Measurements from ENCODE around the gene LOC101059915.
"Not testable (repeated sequence)": the region's sequence is repeated elsewhere in the genome, so short reads cannot be mapped to it uniquely, and the experiment has no call there.

The LOC101059915 gene

DNA sequence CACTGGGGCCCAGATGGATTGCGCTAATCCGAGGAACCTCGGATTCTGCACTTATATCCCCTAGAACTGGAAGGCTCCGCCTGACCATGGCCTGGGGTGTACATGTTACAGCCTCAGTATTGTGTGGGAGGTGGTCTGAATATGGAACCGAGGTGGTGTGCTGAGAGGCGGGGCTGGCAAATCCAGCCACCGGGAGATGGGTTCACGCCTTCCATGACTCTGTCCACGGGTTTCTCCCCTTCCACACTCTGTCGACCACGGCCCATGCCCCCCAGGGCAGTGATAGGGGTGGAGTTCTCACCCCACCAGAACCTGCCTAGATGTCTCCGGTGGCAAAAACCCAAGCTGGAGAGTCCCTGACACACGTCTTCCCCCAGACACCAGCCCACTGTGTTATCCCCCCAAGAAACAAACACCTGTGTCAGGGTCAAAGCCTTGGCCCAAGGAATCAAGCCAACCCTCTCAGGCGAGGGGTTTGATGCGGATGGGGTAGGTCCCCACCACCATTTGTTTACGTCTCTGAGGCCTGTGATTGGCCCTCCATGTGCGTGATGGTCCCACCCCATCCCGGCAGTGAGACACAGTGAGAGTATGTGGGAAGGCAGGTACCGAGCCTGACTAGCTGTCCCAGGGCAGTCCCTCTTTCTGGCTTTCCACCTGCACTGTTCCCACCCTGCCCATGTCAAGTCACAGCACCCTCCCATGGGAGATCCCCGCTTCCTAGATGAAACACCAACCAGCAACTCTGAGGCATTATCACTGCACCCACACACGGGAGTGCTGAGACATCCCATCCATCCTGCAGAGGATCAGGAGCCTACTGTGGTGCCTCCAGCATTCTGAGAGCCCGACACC is 6.6 kb upstream of the LOC101059915 start:
- CTCF ChIA-PET = no interaction called here
- POLR2A ChIA-PET = no interaction called here
- no peak for DNase-seq (ENCODE audit: extremely low spot score)
- TF ChIP-seq HDGF (IDR thresholded peaks at IDR 0.05; ENCODE audit: borderline replicate concordance) = no peak
- no peak for TF ChIP-seq LEF1 (IDR thresholded peaks at IDR 0.05; ENCODE audit: borderline replicate concordance)
- TF ChIP-seq SP1 (IDR thresholded peaks at IDR 0.05) = no peak
- TF ChIP-seq FOXA1 (IDR thresholded peaks at IDR 0.05) = no peak
- TF ChIP-seq SUZ12 (IDR thresholded peaks at IDR 0.05) = no peak
- no peak for TF ChIP-seq ARNT (IDR thresholded peaks at IDR 0.05)
- no peak for TF ChIP-seq CTBP1 (IDR thresholded peaks at IDR 0.05; ENCODE audit: borderline replicate concordance)
- no peak for TF ChIP-seq ELF4 (IDR thresholded peaks at IDR 0.05)
- TF ChIP-seq, protein P1, sequence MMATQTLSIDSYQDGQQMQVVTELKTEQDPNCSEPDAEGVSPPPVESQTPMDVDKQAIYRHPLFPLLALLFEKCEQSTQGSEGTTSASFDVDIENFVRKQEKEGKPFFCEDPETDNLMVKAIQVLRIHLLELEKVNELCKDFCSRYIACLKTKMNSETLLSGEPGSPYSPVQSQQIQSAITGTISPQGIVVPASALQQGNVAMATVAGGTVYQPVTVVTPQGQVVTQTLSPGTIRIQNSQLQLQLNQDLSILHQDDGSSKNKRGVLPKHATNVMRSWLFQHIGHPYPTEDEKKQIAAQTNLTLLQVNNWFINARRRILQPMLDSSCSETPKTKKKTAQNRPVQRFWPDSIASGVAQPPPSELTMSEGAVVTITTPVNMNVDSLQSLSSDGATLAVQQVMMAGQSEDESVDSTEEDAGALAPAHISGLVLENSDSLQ (IDR thresholded peaks at IDR 0.05) = no peak
- TF ChIP-seq NFRKB (IDR thresholded peaks at IDR 0.05) = no peak
- no peak for TF ChIP-seq ZNF384 (IDR thresholded peaks at IDR 0.05)
- no peak for TF ChIP-seq FOXM1 (IDR thresholded peaks at IDR 0.05; ENCODE audit: borderline replicate concordance)
- TF ChIP-seq FOXK2 (IDR thresholded peaks at IDR 0.05) = no peak
- TF ChIP-seq BHLHE40 (IDR thresholded peaks at IDR 0.05; ENCODE audit: borderline replicate concordance) = no peak

DNA sequence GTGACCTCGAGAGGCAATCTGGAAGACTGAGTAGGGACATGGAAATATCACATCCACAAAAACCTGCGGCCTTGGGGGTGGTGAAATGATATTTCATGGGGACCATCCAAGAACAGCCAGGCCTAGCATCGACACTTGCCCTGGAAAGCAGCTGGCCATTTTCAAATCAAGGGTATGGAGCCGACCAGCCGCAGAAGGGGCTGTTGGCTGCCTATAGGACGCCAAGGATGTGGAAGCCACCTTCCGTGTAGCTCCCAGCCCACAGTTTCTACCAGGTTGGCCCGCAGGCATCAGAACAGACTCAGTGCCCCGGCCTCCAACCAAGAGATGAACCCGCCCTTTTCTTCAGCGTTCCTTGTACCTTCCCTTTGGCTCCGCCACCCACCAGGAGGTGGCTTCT is 5.4 kb upstream of the LOC101059915 start:
- no peak for TF ChIP-seq CTBP1 (IDR thresholded peaks at IDR 0.05; ENCODE audit: borderline replicate concordance)
- TF ChIP-seq FOXK2 (IDR thresholded peaks at IDR 0.05) = no peak
- no peak for TF ChIP-seq BHLHE40 (IDR thresholded peaks at IDR 0.05; ENCODE audit: borderline replicate concordance)
- TF ChIP-seq ELF4 (IDR thresholded peaks at IDR 0.05) = no peak
- no peak for TF ChIP-seq FOXA1 (IDR thresholded peaks at IDR 0.05)
- TF ChIP-seq, protein P1 (IDR thresholded peaks at IDR 0.05) = no peak
- TF ChIP-seq FOXM1 (IDR thresholded peaks at IDR 0.05; ENCODE audit: borderline replicate concordance) = no peak
- TF ChIP-seq ZNF384 (IDR thresholded peaks at IDR 0.05) = no peak
- TF ChIP-seq L3MBTL2 (conservative IDR thresholded peaks at IDR 0.05) = no peak
- no peak for TF ChIP-seq ARNT (IDR thresholded peaks at IDR 0.05)
- no peak for TF ChIP-seq TARDBP (IDR thresholded peaks at IDR 0.05)
- no peak for TF ChIP-seq SP1 (IDR thresholded peaks at IDR 0.05)
- ChIA-PET CTCF (no interaction called here), POLR2A (no interaction called here)
- DNase-seq (ENCODE audit: extremely low spot score) = no peak

DNA sequence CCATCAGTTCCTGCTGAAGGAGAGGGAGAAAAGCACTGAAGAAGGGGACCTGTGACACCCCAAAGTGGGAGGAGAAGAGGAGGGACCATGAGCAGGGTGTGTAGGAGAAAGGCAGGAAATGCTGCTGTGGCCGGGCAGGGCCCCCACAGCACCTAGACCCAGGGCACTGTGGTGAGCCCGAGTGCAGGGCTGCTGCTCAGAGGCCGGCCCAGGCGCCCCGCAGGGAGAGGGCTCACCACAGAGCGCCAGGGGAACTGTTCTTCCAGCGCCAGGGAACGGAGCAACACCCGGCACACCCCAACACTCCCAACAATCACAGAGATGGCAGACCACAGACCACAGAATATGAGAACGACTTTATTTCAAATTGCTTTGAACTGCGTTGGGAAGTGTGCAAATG is 4.7 kb upstream of the LOC101059915 start:
- DNase-seq (ENCODE audit: extremely low spot score); POLR2A ChIA-PET; CTCF ChIA-PET: not testable (repeated sequence)

DNA sequence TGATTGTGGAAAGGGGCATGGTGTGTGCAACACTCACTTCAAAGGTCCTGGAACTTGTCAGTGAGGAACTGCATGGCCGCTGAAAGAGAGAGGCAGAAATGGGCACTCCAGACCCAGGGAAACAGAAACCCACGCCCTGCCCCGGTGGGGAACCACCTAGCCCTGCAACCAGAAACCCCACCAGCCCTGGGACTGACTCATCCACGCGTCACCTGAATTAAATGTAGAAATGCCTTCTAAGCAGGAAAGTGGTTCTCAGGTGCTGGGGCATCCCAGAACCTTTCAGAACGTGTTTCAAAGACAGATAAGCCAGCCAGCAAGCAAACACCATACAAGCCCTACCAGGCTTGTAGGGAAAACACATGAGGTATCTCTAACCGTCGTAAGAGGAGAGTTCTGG is 4.1 kb upstream of the LOC101059915 start:
- CTCF ChIA-PET; DNase-seq (ENCODE audit: extremely low spot score): not testable (repeated sequence)
- POLR2A ChIA-PET = interaction anchor here (0.8 kb wide), 1 partner anchor 194 kb away, joined by 3 read pairs; no protein-coding TSS in a partner anchor

DNA sequence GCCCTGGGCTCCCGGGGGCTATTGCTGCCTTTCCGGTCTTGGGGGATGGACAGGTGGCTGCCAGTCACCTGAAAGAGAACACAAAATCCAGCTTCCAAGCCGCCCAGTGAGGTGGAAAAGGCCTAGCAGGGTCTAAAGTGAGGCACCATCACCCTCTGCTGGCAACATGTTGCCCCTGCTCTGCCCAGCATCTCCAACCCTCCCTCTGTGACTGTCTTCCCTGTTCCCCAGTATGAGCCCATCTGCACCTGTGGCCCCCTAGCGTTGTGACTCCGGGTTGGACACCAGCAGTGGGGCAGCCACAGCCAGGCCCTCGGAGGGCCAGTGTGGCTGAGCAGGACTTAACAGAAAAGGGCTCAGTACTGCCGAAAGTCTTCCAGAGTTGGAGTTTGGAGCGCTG is 3.1 kb upstream of the LOC101059915 start:
- CTCF ChIA-PET = not testable (repeated sequence)
- POLR2A ChIA-PET = interaction anchor here (0.8 kb wide), 1 partner anchor 195 kb away, joined by 3 read pairs; no protein-coding TSS in a partner anchor
- peak; percentile 49 for DNase-seq (ENCODE audit: extremely low spot score)

DNA sequence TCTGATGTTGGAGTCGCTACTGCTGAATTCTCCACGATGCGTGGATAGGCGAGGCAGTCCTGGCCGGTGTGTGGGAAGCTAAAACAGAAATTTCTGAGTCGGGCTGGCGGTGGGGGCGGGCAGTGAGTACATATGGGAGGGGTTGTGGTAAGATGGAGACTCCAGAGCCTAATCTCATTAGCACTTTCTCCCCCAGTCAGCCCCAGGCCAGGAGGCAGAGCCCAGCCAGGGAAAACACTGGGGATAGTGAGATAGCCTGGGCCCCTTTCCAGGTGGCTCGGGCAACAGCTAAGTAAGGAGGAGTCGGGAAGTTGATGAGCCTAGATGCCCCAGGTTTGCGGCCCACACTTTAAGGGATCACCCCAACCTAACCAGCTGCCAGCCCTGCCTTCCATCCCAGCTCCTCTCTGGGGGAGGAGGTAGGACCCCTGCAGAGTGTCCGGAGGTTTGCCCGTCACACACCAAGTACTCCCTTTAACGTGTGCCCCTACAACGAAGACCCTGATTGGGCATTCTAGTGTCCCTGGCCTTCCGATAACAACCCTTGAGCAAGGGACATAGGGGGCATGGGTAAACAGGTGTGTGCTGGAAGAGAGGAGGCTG is 2.4 kb upstream of the LOC101059915 start:
- no peak for DNase-seq (ENCODE audit: extremely low spot score)
- TF ChIP-seq LEF1 (IDR thresholded peaks at IDR 0.05; ENCODE audit: borderline replicate concordance) = no peak
- TF ChIP-seq SUZ12 (IDR thresholded peaks at IDR 0.05) = no peak
- TF ChIP-seq, protein P1 (IDR thresholded peaks at IDR 0.05) = no peak
- TF ChIP-seq ZNF384 (IDR thresholded peaks at IDR 0.05) = no peak
- CTCF ChIA-PET = no interaction called here
- POLR2A ChIA-PET = no interaction called here

DNA sequence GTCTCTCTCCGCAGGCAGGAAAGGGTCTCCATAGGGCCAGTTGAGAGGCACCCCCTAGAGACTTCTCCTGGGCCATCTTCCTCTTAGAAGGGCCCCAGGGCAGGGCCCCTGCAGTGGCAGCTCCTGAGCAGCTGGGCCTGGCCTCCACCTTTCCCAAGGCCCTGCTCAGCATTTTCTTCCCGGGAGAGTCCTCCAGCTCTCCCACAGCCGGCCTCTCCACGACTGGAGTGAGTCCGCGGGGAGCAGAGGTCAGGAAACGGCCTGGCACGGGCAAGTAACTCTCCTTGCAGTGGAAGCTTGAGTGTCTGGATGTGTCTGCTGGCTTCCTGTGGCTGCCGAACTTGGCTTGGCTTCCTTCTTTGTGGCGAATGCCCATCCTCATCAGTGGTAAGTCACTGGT is 1.6 kb upstream of the LOC101059915 start:
- no peak for TF ChIP-seq HDGF (IDR thresholded peaks at IDR 0.05; ENCODE audit: borderline replicate concordance)
- no peak for TF ChIP-seq CTBP1 (IDR thresholded peaks at IDR 0.05; ENCODE audit: borderline replicate concordance)
- no peak for TF ChIP-seq ARNT (IDR thresholded peaks at IDR 0.05)
- no peak for TF ChIP-seq BHLHE40 (IDR thresholded peaks at IDR 0.05; ENCODE audit: borderline replicate concordance)
- TF ChIP-seq ZNF384 (IDR thresholded peaks at IDR 0.05) = no peak
- TF ChIP-seq LEF1 (IDR thresholded peaks at IDR 0.05; ENCODE audit: borderline replicate concordance) = no peak
- no peak for TF ChIP-seq SP1 (IDR thresholded peaks at IDR 0.05)
- TF ChIP-seq ELF4 (IDR thresholded peaks at IDR 0.05) = no peak
- no peak for TF ChIP-seq TARDBP (IDR thresholded peaks at IDR 0.05)
- TF ChIP-seq FOXA1 (IDR thresholded peaks at IDR 0.05) = no peak
- TF ChIP-seq FOXM1 (IDR thresholded peaks at IDR 0.05; ENCODE audit: borderline replicate concordance) = no peak
- POLR2A ChIA-PET = no interaction called here

More for the DNA sequence above, 1.6 kb upstream of the LOC101059915 start:
- DNase-seq (ENCODE audit: extremely low spot score) = no peak
- CTCF ChIA-PET = no interaction called here
